Loucy (cell line): Measurements from ENCODE around the gene FHOD1.

Source experiments
- H2AFZ ChIP-seq: fragments of 200-600 bp; sonication (generic); 2 replicates; pipeline ENCODE4 v1.6.0; 2016; ENCODE audit warnings: antibody characterized with exemption, mild to moderate bottlenecking, low read length, moderate library complexity
- H3F3A ChIP-seq: fragments of 200-600 bp; 2 replicates; pipeline ENCODE4 v1.6.0; 2016; ENCODE audit warnings: antibody characterized with exemption, low read depth, mild to moderate bottlenecking
- H3K27me3 ChIP-seq: fragments of 200-600 bp; sonication (generic); 2 replicates; pipeline ENCODE4 v1.6.1; 2014; ENCODE audit warnings: low read length, mild to moderate bottlenecking; ENCODE audit not compliant: insufficient read depth, poor library complexity, severe bottlenecking
- H3K36me3 ChIP-seq: fragments of 200-600 bp; sonication (generic); 2 replicates; pipeline ENCODE4 v1.6.1; 2016; ENCODE audit warnings: low read length; ENCODE audit not compliant: insufficient read depth
- H3K4me1 ChIP-seq: fragments of 200-600 bp; sonication (generic); 2 replicates; pipeline ENCODE4 v1.5.1; 2014; ENCODE audit warnings: low read length, mild to moderate bottlenecking; ENCODE audit not compliant: insufficient read depth, poor library complexity, severe bottlenecking
- H3K4me2 ChIP-seq: fragments of 200-600 bp; sonication (generic); 2 replicates; pipeline ENCODE4 v1.6.0; 2014; ENCODE audit warnings: antibody characterized with exemption, low read length, low read depth, mild to moderate bottlenecking; ENCODE audit not compliant: poor library complexity, severe bottlenecking
- H3K4me3 ChIP-seq: fragments of 200-600 bp; sonication (generic); 2 replicates; pipeline ENCODE4 v1.5.1; 2014; ENCODE audit warnings: low read length, mild to moderate bottlenecking, mixed read lengths; ENCODE audit not compliant: poor library complexity, severe bottlenecking
- H3K79me2 ChIP-seq: fragments of 200-600 bp; sonication (generic); 2 replicates; pipeline ENCODE4 v1.6.1; 2014; ENCODE audit warnings: low read length; ENCODE audit not compliant: insufficient read depth
- H3K9ac ChIP-seq: fragments of 200-600 bp; sonication (generic); 2 replicates; pipeline ENCODE4 v1.6.0; 2014; ENCODE audit warnings: mild to moderate bottlenecking, low read depth, low read length, moderate library complexity; ENCODE audit not compliant: poor library complexity, severe bottlenecking
- H3K9me2 ChIP-seq: fragments of 200-600 bp; sonication (generic); replicated peaks from 2 replicates; pipeline ENCODE4 v1.6.1; 2016; ENCODE audit warnings: low read depth, low read length, mixed read lengths
- H3K9me3 ChIP-seq: fragments of 200-600 bp; sonication (generic); 2 replicates; pipeline ENCODE4 v1.6.1; 2014; ENCODE audit warnings: mild to moderate bottlenecking, antibody characterized with exemption, low read length, low read depth; ENCODE audit not compliant: insufficient read depth
- H4K20me1 ChIP-seq: fragments of 200-600 bp; sonication (generic); 2 replicates; pipeline ENCODE4 v1.6.0; 2014; ENCODE audit warnings: antibody characterized with exemption, low read length, mild to moderate bottlenecking; ENCODE audit not compliant: insufficient read depth, poor library complexity, severe bottlenecking
- EZH2phosphoT487 ChIP-seq: fragments of 200-600 bp; IDR thresholded peaks from 2 replicates; pipeline ENCODE4 v1.6.1; 2018; ENCODE audit warnings: antibody characterized with exemption, mild to moderate bottlenecking, moderate library complexity, borderline replicate concordance
- TF ChIP-seq, protein P1 (sequence below): fragments of 200-600 bp; sonication (generic); conservative IDR thresholded peaks from 2 replicates; pipeline ENCODE4 v1.5.1; 2014; ENCODE audit warnings: mild to moderate bottlenecking, antibody characterized with exemption, low read length

FHOD1 gene

DNA sequence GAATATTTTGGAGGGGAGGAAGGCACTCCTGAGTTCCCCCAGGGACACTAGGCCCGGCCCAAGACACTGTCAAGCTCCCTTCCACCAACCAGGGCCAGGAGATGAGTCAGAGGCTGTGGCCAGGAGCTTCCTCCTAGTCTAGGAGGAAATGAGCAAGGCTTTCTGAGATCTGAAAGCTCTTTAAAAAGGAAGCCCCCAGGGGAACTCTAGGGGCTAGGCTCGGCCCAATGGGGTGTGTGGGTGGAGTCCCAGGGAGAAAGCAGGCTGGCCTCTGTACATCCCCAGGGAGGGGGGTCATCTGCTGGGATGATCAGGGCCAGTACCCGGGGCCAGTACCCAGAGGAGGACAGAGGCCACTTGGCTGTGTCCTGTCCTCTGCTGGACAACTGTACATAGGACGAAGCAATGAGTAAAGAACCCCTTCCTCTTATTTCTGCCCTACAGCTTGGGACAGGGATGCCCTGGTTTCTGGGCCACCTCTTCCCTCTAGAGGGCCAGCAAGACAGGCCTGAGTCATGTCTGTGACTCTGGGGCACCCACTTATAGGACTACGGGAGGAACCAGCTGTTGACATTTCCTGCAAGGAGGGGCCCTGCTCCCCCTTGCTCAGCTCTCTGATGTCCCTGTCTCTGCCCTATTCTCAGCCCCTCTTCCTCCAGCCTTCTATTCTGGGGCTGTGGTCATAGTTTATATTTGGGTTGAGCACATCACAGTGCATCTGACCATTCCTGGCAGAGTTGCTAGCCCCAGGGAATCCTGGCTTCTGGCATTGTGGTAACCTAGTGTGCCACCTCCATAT lies 2.7 kb downstream of the FHOD1 start:
- H3K79me2 ChIP-seq: peaks cover 52% of the 10 kb centered on the region; the same call in 1 of the 2 replicates
- H3K9me3 ChIP-seq: no peaks in the 10 kb centered on the region
- H3K4me2 ChIP-seq: peak overlapping the region; percentile 99
- no peaks in the 10 kb centered on the region for H3K36me3 ChIP-seq
- no peak for TF ChIP-seq EZH2phosphoT487
- TF ChIP-seq, protein P1, sequence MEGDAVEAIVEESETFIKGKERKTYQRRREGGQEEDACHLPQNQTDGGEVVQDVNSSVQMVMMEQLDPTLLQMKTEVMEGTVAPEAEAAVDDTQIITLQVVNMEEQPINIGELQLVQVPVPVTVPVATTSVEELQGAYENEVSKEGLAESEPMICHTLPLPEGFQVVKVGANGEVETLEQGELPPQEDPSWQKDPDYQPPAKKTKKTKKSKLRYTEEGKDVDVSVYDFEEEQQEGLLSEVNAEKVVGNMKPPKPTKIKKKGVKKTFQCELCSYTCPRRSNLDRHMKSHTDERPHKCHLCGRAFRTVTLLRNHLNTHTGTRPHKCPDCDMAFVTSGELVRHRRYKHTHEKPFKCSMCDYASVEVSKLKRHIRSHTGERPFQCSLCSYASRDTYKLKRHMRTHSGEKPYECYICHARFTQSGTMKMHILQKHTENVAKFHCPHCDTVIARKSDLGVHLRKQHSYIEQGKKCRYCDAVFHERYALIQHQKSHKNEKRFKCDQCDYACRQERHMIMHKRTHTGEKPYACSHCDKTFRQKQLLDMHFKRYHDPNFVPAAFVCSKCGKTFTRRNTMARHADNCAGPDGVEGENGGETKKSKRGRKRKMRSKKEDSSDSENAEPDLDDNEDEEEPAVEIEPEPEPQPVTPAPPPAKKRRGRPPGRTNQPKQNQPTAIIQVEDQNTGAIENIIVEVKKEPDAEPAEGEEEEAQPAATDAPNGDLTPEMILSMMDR: 0 out of 2 replicates have a peak, but pooled peaks have one; percentile 23
- no peaks in the 10 kb centered on the region for H3K9me2 ChIP-seq
- H2AFZ ChIP-seq: no peak overlapping the region
- H4K20me1 ChIP-seq: peaks cover 19% of the 10 kb centered on the region
- H3K4me1 ChIP-seq: peaks cover 73% of the 10 kb centered on the region
- H3F3A ChIP-seq: peaks cover 8% of the 10 kb centered on the region
- H3K27me3 ChIP-seq: no peaks in the 10 kb centered on the region
- H3K9ac ChIP-seq: peak overlapping the region; percentile 83
- peak overlapping the region; percentile 88 for H3K4me3 ChIP-seq

DNA sequence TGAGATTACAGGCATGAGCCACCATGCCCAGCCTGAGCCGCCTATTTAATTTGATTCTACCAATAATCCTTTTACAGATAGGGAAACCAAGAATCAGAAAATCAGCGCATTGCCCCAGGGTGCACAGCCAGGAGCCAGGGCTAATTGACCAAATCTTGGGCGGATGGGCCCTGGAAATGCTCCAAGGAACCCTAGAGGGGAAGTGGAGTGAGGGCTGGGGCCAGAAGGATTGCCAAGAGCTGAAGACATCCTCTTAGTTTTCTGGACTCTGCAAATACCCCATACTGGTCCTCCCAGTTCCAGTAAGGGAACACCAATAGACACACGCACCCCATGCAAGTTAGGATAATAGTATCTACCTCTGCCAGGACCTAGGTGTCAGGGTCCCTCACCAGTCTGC lies 3.8 kb downstream of the FHOD1 start:
- H3K4me3 ChIP-seq: peak overlapping the region; percentile 88
- H3K9me3 ChIP-seq: no peaks in the 10 kb centered on the region
- no peak overlapping the region for H2AFZ ChIP-seq
- H4K20me1 ChIP-seq: peaks cover 19% of the 10 kb centered on the region
- H3K36me3 ChIP-seq: no peaks in the 10 kb centered on the region; the same call in 1 of the 2 replicates
- H3K79me2 ChIP-seq: peaks cover 52% of the 10 kb centered on the region; the same call in 1 of the 2 replicates
- peak overlapping the region; percentile 99 for H3K4me2 ChIP-seq
- H3K4me1 ChIP-seq: peaks cover 67% of the 10 kb centered on the region
- no peaks in the 10 kb centered on the region for H3K27me3 ChIP-seq
- TF ChIP-seq, protein P1: no peak
- no peak for TF ChIP-seq EZH2phosphoT487
- H3K9ac ChIP-seq: peak overlapping the region; percentile 83
- no peaks in the 10 kb centered on the region for H3K9me2 ChIP-seq
- H3F3A ChIP-seq: peaks cover 8% of the 10 kb centered on the region

DNA sequence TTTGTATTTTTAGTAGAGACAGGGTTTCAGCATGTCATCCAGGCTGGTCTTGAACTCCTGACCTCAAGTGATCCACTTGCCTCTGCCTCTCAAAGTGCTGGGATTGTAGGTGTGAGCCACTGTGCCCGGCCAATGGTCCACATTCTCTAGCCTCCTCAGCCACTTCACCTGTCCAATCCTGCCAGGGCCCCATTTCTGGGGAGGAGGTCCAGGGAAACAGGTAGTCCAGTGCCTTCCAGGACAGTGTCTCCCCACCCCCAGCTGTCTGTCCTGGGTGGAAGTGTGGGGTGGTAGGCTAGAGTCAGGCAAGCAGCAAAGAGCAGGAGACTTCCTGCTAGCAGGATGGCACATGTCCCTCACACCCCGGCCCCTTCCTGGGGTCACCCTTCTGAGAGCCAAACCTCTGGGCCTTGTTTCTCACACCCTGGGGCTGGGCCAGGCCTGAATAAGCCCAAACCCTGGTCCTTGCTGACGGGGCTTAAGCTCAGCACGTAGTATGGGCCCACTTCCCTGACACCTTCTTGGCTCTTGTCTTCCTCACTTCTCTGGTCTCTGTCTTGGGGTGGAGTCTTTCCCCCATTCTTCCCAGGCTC lies 5.0 kb downstream of the FHOD1 start:
- Histone ChIP-seq H3K4me3 (no peak overlapping the region), H3K4me2 (no peak overlapping the region), H3K9me2 (no peaks in the 10 kb centered on the region), H3K27me3 (no peaks in the 10 kb centered on the region), H3K36me3 (peaks cover 11% of the 10 kb centered on the region; the same call in 1 of the 2 replicates), H3K4me1 (peaks cover 58% of the 10 kb centered on the region), H3K9me3 (no peaks in the 10 kb centered on the region), H4K20me1 (peaks cover 19% of the 10 kb centered on the region), H2AFZ (no peak overlapping the region), H3F3A (peaks cover 8% of the 10 kb centered on the region), H3K79me2 (peaks cover 52% of the 10 kb centered on the region; the same call in 1 of the 2 replicates), H3K9ac (no peak overlapping the region)
- TF ChIP-seq, protein P1: no peak
